IMR-90 (cell line): Measurements from ENCODE around the gene PRTG. TPM values are rescaled to one million over a fixed set of nuclear protein-coding genes. Genes with fewer than 3 reads are reported as not detected.

ENCODE experiments used
- ATAC-seq: fragments of 200-7000 bp; cut with Tn5 transposase; 2 replicates; pipeline ENCODE4 v1.9.1; 2020; ENCODE audit warnings: low read depth, mild to moderate bottlenecking, moderate library complexity
- BruUV-seq: library from RNA; stranded (reverse); fragments of 400-500 nt; replicated peaks from 2 replicates; lab custom pipeline; 2021; lab: Mats Ljungman, UMichigan
- CTCF ChIA-PET: fragments of 300-600 bp; formaldehyde crosslinking; extraction: SDS; loops from one replicate; lab custom pipeline; 2021; ENCODE audit warnings: antibody characterized with exemption; lab: Yijun Ruan, JAX
- POLR2A ChIA-PET: fragments of 300-600 bp; sonication (Branson Sonifier 250); formaldehyde crosslinking; loops from one replicate; lab custom pipeline; 2022; ENCODE audit warnings: antibody characterized with exemption; ENCODE audit not compliant: unreplicated experiment; lab: Charles Lee
- DNase-seq: peaks from one replicate; pipeline ENCODE4 v3.0.0; 2013
- H2AFZ ChIP-seq: replicated peaks from 2 replicates; pipeline ENCODE3; 2013; ENCODE audit warnings: low read length, mild to moderate bottlenecking; ENCODE audit not compliant: poor library complexity
- H2AK5ac ChIP-seq: 2 replicates; pipeline ENCODE4 v1.6.1; 2013; ENCODE audit warnings: low read depth, low read length, inconsistent platforms
- H2AK9ac ChIP-seq: replicated peaks from 2 replicates; pipeline ENCODE3; 2013; ENCODE audit warnings: mild to moderate bottlenecking, low read depth, low read length, moderate library complexity; ENCODE audit not compliant: poor library complexity
- H2BK120ac ChIP-seq: 2 replicates; pipeline ENCODE4 v1.6.1; 2013; ENCODE audit warnings: low read depth, low read length, inconsistent platforms
- H2BK15ac ChIP-seq: 3 replicates; pipeline ENCODE4 v1.6.1; 2013; ENCODE audit warnings: low read depth, low read length, inconsistent platforms
- H2BK20ac ChIP-seq: 2 replicates; pipeline ENCODE4 v1.6.1; 2013; ENCODE audit warnings: low read depth, mild to moderate bottlenecking, inconsistent platforms, low read length, moderate library complexity
- H2BK5ac ChIP-seq: 2 replicates; pipeline ENCODE4 v1.6.1; 2013; ENCODE audit warnings: mild to moderate bottlenecking, low read depth, low read length, inconsistent platforms; ENCODE audit not compliant: poor library complexity, severe bottlenecking
- H3K14ac ChIP-seq: replicated peaks from 2 replicates; pipeline ENCODE4 v1.6.1; 2013; ENCODE audit warnings: low read depth, low read length, inconsistent platforms
- H3K18ac ChIP-seq: 2 replicates; pipeline ENCODE4 v1.6.1; 2013; ENCODE audit warnings: low read depth, low read length, control low read depth
- H3K23ac ChIP-seq: 2 replicates; pipeline ENCODE4 v1.6.1; 2013; ENCODE audit warnings: low read depth, low read length, inconsistent platforms
- H3K27ac ChIP-seq: 2 replicates; pipeline ENCODE4 v1.5.1; 2013; ENCODE audit warnings: mild to moderate bottlenecking, control low read depth, low read length; ENCODE audit not compliant: insufficient read depth
- H3K27me3 ChIP-seq: 2 replicates; pipeline ENCODE4 v1.6.1; 2013; ENCODE audit warnings: low read length; ENCODE audit not compliant: control insufficient read depth, insufficient read depth
- H3K36me3 ChIP-seq: 2 replicates; pipeline ENCODE4 v1.6.1; 2013; ENCODE audit warnings: low read length, mixed read lengths; ENCODE audit not compliant: control insufficient read depth, insufficient read depth
- H3K4ac ChIP-seq: 2 replicates; pipeline ENCODE4 v1.6.1; 2013; ENCODE audit warnings: low read depth, low read length, inconsistent platforms
- H3K4me1 ChIP-seq: 2 replicates; pipeline ENCODE4 v1.6.1; 2013; ENCODE audit warnings: low read length, mixed read lengths; ENCODE audit not compliant: control insufficient read depth, insufficient read depth
- H3K4me2 ChIP-seq: 2 replicates; pipeline ENCODE4 v1.6.1; 2013; ENCODE audit warnings: low read depth, mild to moderate bottlenecking, control low read depth, low read length, moderate library complexity
- H3K4me3 ChIP-seq: 2 replicates; pipeline ENCODE4 v1.5.1; 2013; ENCODE audit warnings: low read depth, mild to moderate bottlenecking, control low read depth, low read length, moderate library complexity; ENCODE audit not compliant: insufficient read depth
- H3K56ac ChIP-seq: 2 replicates; pipeline ENCODE4 v1.6.1; 2013; ENCODE audit warnings: low read length, inconsistent platforms; ENCODE audit not compliant: insufficient read depth; ENCODE audit errors: extremely low read depth
- H3K79me1 ChIP-seq, 2 experiments: 2 replicates each; pipeline ENCODE4 v1.6.1; 2013; ENCODE audit warnings: low read length in 2 of 2, inconsistent platforms in 1 of 2, low read depth in 1 of 2
- H3K9ac ChIP-seq: 2 replicates; pipeline ENCODE4 v1.6.1; 2013; ENCODE audit warnings: low read depth, low read length, control low read depth
- H3K9me1 ChIP-seq: 2 replicates; pipeline ENCODE4 v1.6.1; 2013; ENCODE audit warnings: low read length, inconsistent platforms; ENCODE audit not compliant: insufficient read depth
- H3K9me3 ChIP-seq: 2 replicates; pipeline ENCODE4 v1.6.1; 2013; ENCODE audit warnings: low read length; ENCODE audit not compliant: control insufficient read depth, insufficient read depth
- H4K20me1 ChIP-seq: 2 replicates; pipeline ENCODE4 v1.6.1; 2013; ENCODE audit warnings: low read length, inconsistent platforms; ENCODE audit not compliant: insufficient read depth
- H4K5ac ChIP-seq: 2 replicates; pipeline ENCODE4 v1.6.1; 2013; ENCODE audit warnings: mild to moderate bottlenecking, low read depth, low read length, control low read depth
- H4K8ac ChIP-seq, 2 experiments: 2 replicates each; pipeline ENCODE4 v1.6.1; 2013; ENCODE audit warnings: low read depth in 2 of 2, low read length in 2 of 2, control low read depth in 1 of 2, inconsistent platforms in 1 of 2
- H4K91ac ChIP-seq: 2 replicates; pipeline ENCODE4 v1.6.1; 2013; ENCODE audit warnings: low read depth, low read length, inconsistent platforms; ENCODE audit not compliant: insufficient read depth
- BHLHE40 ChIP-seq: fragments of 150-350 bp; IDR thresholded peaks from 2 replicates; pipeline ENCODE4 v1.6.1; 2016; ENCODE audit warnings: mild to moderate bottlenecking, low read depth, low read length
- CHD1 ChIP-seq: IDR thresholded peaks from 2 replicates; pipeline ENCODE4 v1.6.1; 2012; ENCODE audit warnings: low read depth, low read length, improper control_type of control experiment
- CTCF ChIP-seq: conservative IDR thresholded peaks from 2 replicates; pipeline ENCODE4 v1.5.1; 2012; ENCODE audit warnings: mild to moderate bottlenecking, low read depth, low read length, improper control_type of control experiment
- MAZ ChIP-seq: IDR thresholded peaks from 2 replicates; pipeline ENCODE4 v1.6.1; 2012; ENCODE audit warnings: low read depth, mild to moderate bottlenecking, low read length, improper control_type of control experiment, moderate library complexity, borderline replicate concordance
- MXI1 ChIP-seq: IDR thresholded peaks from 2 replicates; pipeline ENCODE4 v1.6.1; 2012; ENCODE audit warnings: low read depth, mild to moderate bottlenecking, low read length, moderate library complexity, borderline replicate concordance
- RCOR1 ChIP-seq: IDR thresholded peaks from 2 replicates; pipeline ENCODE4 v1.6.1; 2012; ENCODE audit warnings: mild to moderate bottlenecking, low read length, improper control_type of control experiment; ENCODE audit not compliant: insufficient replicate concordance
- USF2 ChIP-seq: fragments of 150-350 bp; IDR thresholded peaks from 2 replicates; pipeline ENCODE4 v1.6.1; 2017; ENCODE audit warnings: mild to moderate bottlenecking, antibody characterized with exemption, low read length, low read depth
- WGBS, 2 experiments: methylation state at CpG; one replicate each; pipeline versions ENCODE4 v1.1.5 to v1.1.7; 2013; ENCODE audit warnings: missing lambda C conversion rate in 2 of 2; ENCODE audit not compliant: insufficient read length in 1 of 2; ENCODE audit errors: extremely low coverage in 2 of 2; 5-methylcytosine and 5-hydroxymethylcytosine counted together
- dilution Hi-C: fragments of 300-500 bp; cut with HindIII; formaldehyde crosslinking; loops from one replicate; pipeline ENCODE4 v1.14.3; 2018; ENCODE audit warnings: low sequenced_read_pairs; ENCODE audit not compliant: unreplicated experiment
- in situ Hi-C: fragments of 300-500 bp; cut with MboI; formaldehyde crosslinking; loops from 3 replicates; pipeline ENCODE4 v1.14.3; 2019; ENCODE audit warnings: low sequenced_read_pairs, inconsistent platforms, mixed read lengths
- intact Hi-C: fragments of 100-400 bp; cut with micrococcal nuclease; formaldehyde crosslinking; loops from 2 replicates; pipeline ENCODE4 v1.10.0; 2022
- polyA plus RNA-seq, 3 experiments: library from polyadenylated mRNA; depleted of rRNA; stranded (reverse); fragments of >200 nt; gene quantifications; 2 replicates each; pipeline ENCODE4 v1.2.3, GENCODE V29; 2012; ENCODE audit warnings: low replicate concordance in 1 of 3
- total RNA-seq: library from RNA; depleted of rRNA; stranded (reverse); fragments of >200 nt; gene quantifications from 2 replicates; pipeline ENCODE4 v1.2.3, GENCODE V29; 2012

Gene PRTG
- total and polyA plus RNA-seq, 2 of the 4 experiments (the other 2 are of a cell fraction), result 0.99 to 1.4 TPM

- BruUV-seq, result no TSS peak
- no CpG with 5 or more reads among the region's 2 CpGs for WGBS, 2 experiments
- Histone ChIP-seq H3K23ac (no peak overlapping the region), H3K9ac (no peak overlapping the region), H3K4me2 (no peak overlapping the region), H3K4me3 (no peak overlapping the region), H2AK5ac (no peak overlapping the region), H3K9me3 (no peaks in the 10 kb centered on the region), H2BK20ac (peak overlapping the region; percentile 16; the same call in 1 of the 2 replicates), H3K4me1 (peaks cover 5% of the 10 kb centered on the region; the same call in 1 of the 2 replicates), H3K4ac (no peak overlapping the region), H3K9me1 (0 out of 2 replicates have a peak, but pooled peaks cover 3% of the 10 kb centered on the region), H4K8ac (no peak overlapping the region), H2BK120ac (no peak overlapping the region), H3K56ac (no peak overlapping the region), H2BK15ac (no peak overlapping the region), H3K18ac (no peak overlapping the region; the same call in 1 of the 2 replicates), H4K5ac (no peak overlapping the region), H3K14ac (no peak overlapping the region), H4K91ac (no peak overlapping the region), H3K27ac (no peak overlapping the region), H3K36me3 (no peaks in the 10 kb centered on the region), H3K27me3 (no peaks in the 10 kb centered on the region), H3K79me1 (no peaks in the 10 kb centered on the region), H2AFZ (no peak overlapping the region), H2BK5ac (no peak overlapping the region), H4K20me1 (no peaks in the 10 kb centered on the region), H2AK9ac (no peak overlapping the region)
- CTCF ChIA-PET, result interaction anchor here (0.5 to 1.1 kb wide), 4 partner anchors 85 to 1793 kb away, joined by 3 to 5 read pairs (median 4); no protein-coding TSS in a partner anchor
- no peak for ATAC-seq
- no peak for TF ChIP-seq CHD1
- TF ChIP-seq MAZ, result no peak
- TF ChIP-seq CTCF, result no peak
- TF ChIP-seq MXI1, result no peak
- no peak for TF ChIP-seq USF2
- TF ChIP-seq BHLHE40, result no peak
- no peak for TF ChIP-seq RCOR1
- in situ Hi-C loops, result no loop called here
- intact Hi-C loops, result no loop called here
- peak; percentile 31 for DNase-seq
- POLR2A ChIA-PET, result interaction anchor here (0.6 to 0.7 kb wide), 4 partner anchors 9 to 199 kb away, joined by 4 to 13 read pairs (median 6); no protein-coding TSS in a partner anchor
- dilution Hi-C loops, result no loop called here
These were observed 114.6 kb downstream of the PRTG start for GRCh38 chr15:55628369-55628730.
